Cardiac muscle cell (in vitro differentiated cells and primary cell): Measurements from ENCODE around the gene MFN2. TPM values are rescaled to one million over a fixed set of nuclear protein-coding genes. Genes with fewer than 3 reads are reported as not detected.

Source experiments
- DNase-seq, 2 donors: peaks; one replicate each; pipeline versions ENCODE4 v3.0.0 to v3.0.0-alpha.2; 2010 to 2017; ENCODE audit warnings: low read depth in 1 of 2, low spot score in 1 of 2
- H3K27ac ChIP-seq: fragments of 200-600 bp; sonication (generic); 2 replicates; pipeline ENCODE4 v1.5.1; 2016
- H3K27me3 ChIP-seq: fragments of 200-600 bp; sonication (generic); 2 replicates; pipeline ENCODE4 v1.6.0; 2016; ENCODE audit warnings: control low read depth
- H3K36me3 ChIP-seq: fragments of 200-600 bp; sonication (generic); 2 replicates; pipeline ENCODE4 v1.5.1; 2016; ENCODE audit warnings: control low read depth
- H3K4me1 ChIP-seq: fragments of 200-600 bp; sonication (generic); 2 replicates; pipeline ENCODE4 v1.8.1; 2017; ENCODE audit warnings: low read depth, mild to moderate bottlenecking, mixed run types
- H3K4me3 ChIP-seq: fragments of 200-600 bp; sonication (generic); 2 replicates; pipeline ENCODE4 v1.5.1; 2016; ENCODE audit warnings: mild to moderate bottlenecking
- H3K9me3 ChIP-seq: fragments of 200-600 bp; sonication (generic); 2 replicates; pipeline ENCODE4 v1.5.1; 2017; ENCODE audit warnings: low read depth, mild to moderate bottlenecking, control low read depth
- polyA plus RNA-seq: library from polyadenylated mRNA; unstranded; fragments of >200 nt; fragmentation: Nextera tagmentation; extraction: Ambion mirVana; gene quantifications from 2 replicates; pipeline ENCODE4 v1.2.1, GENCODE V29; 2016
- total RNA-seq: library from RNA; depleted of rRNA; stranded (reverse); fragments of >200 nt; gene quantifications from 2 replicates; pipeline ENCODE4 v1.2.3, GENCODE V29; 2016
- TF ChIP-seq, protein P1 (sequence below): IDR thresholded peaks from 2 replicates; pipeline ENCODE4 v1.5.1; 2012; ENCODE audit warnings: low read depth, mild to moderate bottlenecking, low read length

MFN2 gene
- total and polyA plus RNA-seq, 2 experiments from 2014 or later, result 82.6 to 89.7 TPM

DNA sequence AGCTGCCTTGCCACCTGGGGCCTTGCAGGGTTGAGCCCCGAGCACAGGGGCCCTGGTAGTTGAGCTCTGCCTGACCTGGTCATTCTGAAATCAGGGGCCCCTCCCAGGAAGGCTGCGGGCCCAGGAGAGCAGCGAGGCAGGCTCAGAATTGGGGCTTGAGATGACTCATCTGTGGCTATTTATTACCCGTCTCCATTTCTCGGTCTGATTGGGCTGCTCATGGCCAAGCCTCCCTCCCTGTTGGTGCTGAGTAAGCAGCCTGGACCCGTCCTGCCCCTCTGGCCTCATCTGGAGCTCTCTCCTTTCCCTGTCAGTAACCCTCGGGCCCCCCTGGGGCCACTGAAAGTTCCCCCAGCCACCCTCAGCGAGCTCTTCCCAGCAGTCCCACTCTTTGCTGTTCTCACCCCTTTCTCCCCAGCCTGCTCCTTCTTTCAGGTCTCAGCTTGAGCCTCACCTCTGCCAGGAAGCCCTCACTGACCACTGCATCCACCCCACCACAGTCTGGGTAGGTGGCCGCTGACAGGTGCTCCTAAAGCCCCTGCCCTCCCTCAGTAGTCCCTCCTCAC, 71.8 kb downstream of the MFN2 start:
- H3K4me3 ChIP-seq, result no peak overlapping the region
- no peaks in the 10 kb centered on the region for H3K27me3 ChIP-seq
- no peaks in the 10 kb centered on the region for H3K36me3 ChIP-seq
- TF ChIP-seq, protein P1, sequence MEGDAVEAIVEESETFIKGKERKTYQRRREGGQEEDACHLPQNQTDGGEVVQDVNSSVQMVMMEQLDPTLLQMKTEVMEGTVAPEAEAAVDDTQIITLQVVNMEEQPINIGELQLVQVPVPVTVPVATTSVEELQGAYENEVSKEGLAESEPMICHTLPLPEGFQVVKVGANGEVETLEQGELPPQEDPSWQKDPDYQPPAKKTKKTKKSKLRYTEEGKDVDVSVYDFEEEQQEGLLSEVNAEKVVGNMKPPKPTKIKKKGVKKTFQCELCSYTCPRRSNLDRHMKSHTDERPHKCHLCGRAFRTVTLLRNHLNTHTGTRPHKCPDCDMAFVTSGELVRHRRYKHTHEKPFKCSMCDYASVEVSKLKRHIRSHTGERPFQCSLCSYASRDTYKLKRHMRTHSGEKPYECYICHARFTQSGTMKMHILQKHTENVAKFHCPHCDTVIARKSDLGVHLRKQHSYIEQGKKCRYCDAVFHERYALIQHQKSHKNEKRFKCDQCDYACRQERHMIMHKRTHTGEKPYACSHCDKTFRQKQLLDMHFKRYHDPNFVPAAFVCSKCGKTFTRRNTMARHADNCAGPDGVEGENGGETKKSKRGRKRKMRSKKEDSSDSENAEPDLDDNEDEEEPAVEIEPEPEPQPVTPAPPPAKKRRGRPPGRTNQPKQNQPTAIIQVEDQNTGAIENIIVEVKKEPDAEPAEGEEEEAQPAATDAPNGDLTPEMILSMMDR, result no peak
- no peaks in the 10 kb centered on the region for H3K4me1 ChIP-seq
- H3K27ac ChIP-seq, result no peak overlapping the region
- H3K9me3 ChIP-seq, result no peaks in the 10 kb centered on the region
- DNase-seq, result peak in 1 of 2 donors; percentile 89

DNA sequence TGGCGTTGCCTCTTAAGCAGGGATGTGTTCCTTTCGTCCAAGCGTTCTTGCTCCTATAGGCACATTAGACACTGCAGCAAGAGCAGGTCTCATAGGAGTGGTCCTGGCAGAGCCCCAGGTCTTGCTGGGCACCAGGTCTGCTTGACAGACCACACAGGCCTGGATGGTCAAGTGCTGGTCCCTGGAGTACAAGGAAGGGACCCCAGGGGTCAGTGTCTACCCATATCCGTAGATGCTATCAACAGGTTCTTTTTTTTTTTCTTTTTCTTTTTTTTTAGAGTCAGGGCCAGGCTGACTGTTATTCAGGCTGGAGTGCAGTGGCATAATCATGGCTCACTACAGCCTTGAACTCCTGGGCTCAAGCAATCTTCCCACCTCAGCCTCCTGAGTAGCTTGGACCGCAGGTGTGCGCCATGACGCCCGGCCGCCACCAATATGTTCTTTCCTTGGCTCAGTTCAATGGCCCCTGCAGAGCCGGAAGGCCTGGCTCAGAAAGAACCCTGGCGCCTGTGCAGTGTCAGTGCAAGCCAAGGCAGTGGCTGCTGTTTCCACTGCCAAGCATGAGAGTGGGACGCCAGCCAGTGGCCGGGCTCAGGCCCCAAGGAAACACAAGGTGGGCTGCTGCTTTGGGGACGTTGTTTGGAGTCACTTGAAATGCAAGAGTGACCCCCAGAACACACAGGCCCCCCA, 72.9 kb downstream of the MFN2 start:
- peak in 1 of 2 donors; percentile 38 for DNase-seq
- TF ChIP-seq, protein P1, result no peak
- H3K27me3 ChIP-seq, result no peaks in the 10 kb centered on the region
- no peaks in the 10 kb centered on the region for H3K4me1 ChIP-seq
- no peaks in the 10 kb centered on the region for H3K9me3 ChIP-seq
- no peaks in the 10 kb centered on the region for H3K36me3 ChIP-seq
- no peak overlapping the region for H3K27ac ChIP-seq
- no peak overlapping the region for H3K4me3 ChIP-seq

DNA sequence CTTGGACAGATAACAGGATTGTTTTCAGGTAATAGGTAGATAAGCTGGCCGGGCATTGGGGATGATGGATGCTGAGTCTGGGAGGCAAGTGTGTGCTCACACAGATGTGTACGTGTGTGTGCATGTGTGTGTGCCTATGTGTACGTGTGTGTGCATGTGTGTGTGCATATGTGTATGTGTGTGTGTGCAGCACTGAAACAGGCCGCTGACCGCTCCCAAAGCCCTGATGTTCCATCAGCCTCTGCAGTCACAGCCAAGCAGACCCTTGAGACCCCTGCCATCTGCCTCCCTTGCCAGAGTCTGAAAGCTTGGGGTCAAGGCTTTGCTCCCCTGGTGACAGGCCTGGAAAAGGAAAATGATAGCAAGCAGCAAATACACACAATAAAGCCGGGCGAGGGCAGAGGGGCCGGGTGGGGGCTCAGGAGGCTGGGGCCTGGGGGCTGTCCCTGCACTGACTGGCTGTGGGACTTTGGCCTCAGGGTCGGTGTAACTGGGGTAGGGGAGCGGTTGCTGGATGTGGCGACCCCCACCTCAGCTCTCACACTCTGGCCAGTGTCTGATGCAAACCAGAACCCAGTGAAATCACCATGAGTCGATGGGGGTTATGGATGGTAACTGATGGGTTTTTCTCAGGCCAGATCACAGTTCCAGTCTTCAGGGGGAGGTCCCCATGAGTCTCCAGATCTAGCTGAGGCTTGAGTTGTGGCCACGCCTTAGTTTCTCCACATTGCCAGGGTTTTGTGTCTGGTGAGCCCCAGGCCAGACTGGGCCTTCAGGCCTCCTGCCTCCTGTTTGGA, 73.7 kb downstream of the MFN2 start:
- Histone ChIP-seq H3K4me1 (no peaks in the 10 kb centered on the region), H3K9me3 (no peaks in the 10 kb centered on the region), H3K36me3 (no peaks in the 10 kb centered on the region), H3K27ac (no peak overlapping the region), H3K4me3 (no peak overlapping the region), H3K27me3 (no peaks in the 10 kb centered on the region)
- TF ChIP-seq, protein P1, result no peak
- DNase-seq, result no peak

DNA sequence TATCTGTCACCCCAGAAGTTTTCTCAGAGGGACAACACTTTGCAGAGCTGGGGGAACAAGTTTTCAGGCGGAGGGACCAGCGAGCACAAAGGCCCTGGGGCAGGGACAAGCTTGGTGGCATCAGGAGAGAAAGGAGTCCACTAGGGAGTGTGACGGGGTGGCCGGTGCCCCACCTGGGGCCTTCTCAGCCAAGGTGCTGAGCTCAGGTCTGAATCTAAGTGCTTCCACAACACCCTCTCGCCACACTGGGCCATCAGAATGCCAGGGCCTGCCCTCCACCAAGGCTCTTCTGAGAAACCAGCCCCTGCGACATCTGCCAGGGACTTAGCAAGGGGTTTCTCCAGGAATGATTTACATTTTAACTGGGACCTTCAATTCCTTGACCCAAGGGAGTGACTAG, 75.0 kb downstream of the MFN2 start:
- TF ChIP-seq, protein P1, result no peak
- peaks cover 8% of the 10 kb centered on the region for H3K27me3 ChIP-seq
- DNase-seq, result no peak
- H3K4me3 ChIP-seq, result no peak overlapping the region
- no peak overlapping the region for H3K27ac ChIP-seq
- H3K36me3 ChIP-seq, result no peaks in the 10 kb centered on the region
- no peaks in the 10 kb centered on the region for H3K4me1 ChIP-seq
- no peaks in the 10 kb centered on the region for H3K9me3 ChIP-seq

DNA sequence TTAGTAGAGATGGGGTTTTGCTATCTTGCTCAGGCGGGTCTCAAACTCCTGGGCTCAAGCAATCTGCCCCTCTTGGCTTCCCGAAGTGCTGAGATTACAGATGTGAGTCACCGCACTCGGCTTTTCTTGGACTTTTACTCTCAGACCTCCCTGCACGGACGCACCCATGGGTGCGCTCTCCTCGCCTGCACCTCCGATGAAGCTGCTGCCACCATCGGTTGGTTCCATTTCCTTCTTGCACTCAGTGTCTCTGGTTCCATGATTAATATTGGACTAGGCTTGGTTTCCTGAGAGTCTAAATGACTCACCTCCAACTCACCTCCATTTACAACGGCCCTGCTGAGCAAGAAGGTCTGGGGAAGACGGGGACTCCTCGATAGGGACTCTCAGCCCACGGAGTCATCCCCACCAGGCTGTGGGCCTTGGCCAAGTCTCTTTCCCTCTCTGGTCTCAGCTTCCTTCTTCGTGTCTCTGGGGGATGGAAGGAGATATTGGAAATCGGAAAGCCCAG, 76.1 kb downstream of the MFN2 start:
- no peaks in the 10 kb centered on the region for H3K36me3 ChIP-seq
- no peak overlapping the region for H3K4me3 ChIP-seq
- H3K4me1 ChIP-seq, result no peaks in the 10 kb centered on the region
- peaks cover 16% of the 10 kb centered on the region for H3K27me3 ChIP-seq
- no peaks in the 10 kb centered on the region for H3K9me3 ChIP-seq
- no peak overlapping the region for H3K27ac ChIP-seq
- no peak for DNase-seq
- TF ChIP-seq, protein P1, result no peak
